ENCODE measurements around the gene ABHD12. TPM values are rescaled to one million over a fixed set of nuclear protein-coding genes. Genes with fewer than 3 reads are reported as not detected.

ABHD12 gene
- total RNA-seq, 1 experiment from 2014 or later = 33.2 TPM

- Histone ChIP-seq H3K27ac (no peak overlapping the region), H3K27me3 (no peaks in the 10 kb centered on the region), H3K9me3 (replicated peaks) (no peaks in the 10 kb centered on the region), H3K4me3 (no peak overlapping the region), H3K4me1 (peaks cover 16% of the 10 kb centered on the region), H3K36me3 (peaks cover 58% of the 10 kb centered on the region)
- DNase-seq = peak in 1 of 2 experiments; percentile 4
These were observed 108.4 kb downstream of the ABHD12 start for GRCh38 chr20:25282034-25282781.

DNA sequence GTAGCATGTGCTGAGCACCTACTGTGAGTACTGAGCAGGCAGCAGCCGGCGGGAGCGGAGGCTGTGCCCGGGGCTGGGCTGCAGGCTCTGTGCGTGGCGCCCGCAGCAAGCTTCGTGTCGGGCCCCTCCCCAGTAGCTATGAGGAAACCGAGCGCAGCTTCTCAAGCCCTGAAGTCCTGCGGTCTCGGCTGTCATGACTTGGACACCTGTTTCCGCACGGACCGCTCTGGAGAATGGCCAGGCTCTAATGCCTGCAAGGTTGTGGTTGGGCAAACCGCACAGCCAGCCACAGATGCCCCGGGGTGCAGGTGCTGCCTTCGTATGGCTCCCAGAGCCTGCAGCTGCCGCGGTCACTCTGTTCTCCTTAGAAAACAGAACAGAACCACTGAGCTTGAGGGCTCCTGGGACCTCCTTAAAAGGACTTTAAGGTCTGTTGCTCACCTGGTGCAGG is 109.1 kb downstream of the ABHD12 start:
- DNase-seq = peak; percentile 96 to 98
- Histone ChIP-seq H3K9me3 (replicated peaks) (no peaks in the 10 kb centered on the region), H3K36me3 (peaks cover 51% of the 10 kb centered on the region)

DNA sequence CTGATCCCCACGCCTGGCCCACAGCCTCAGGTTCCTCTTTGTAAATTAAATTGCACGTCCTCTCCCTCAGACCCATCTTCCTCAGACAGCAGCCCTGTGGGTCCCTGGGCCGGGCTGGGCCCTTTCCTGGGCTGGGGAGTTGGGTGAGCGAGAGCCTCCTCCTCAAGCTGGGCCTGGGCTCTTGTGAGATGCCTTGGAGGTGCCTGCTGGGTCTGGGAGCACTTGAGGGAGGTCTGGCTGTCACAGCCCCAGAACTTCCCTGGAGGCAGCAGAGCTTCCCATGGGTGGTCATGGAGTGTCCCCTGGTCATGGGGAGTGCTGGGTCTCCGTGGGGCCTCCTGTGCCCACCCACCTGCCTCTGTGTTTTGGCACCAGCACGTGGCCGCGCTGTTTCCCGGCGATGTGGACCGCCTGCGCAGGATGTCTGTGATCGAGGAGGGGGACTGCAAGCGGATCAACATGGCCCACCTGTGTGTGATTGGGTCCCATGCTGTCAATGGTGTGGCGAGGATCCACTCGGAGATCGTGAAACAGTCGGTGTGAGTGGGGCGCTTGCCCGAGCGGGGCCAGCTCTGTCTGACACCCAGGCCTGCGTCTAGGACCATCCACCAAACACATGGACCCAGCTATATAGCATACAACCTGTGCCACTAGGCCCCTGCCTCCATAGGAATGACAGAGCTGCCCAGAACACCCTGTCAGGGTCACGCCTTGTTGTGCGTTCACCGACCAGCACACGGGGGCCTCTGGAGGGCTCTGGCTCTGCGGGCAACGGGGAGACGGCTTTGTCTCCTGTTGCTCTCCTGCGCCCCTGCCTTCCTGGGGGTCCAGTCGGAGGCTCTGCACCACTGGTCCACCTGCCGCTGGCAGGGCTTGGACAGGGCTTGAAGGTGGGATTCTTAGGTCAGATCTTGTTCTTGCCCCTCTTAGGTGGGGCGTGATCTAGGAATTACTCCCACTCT is 109.8 kb downstream of the ABHD12 start:
- no peaks in the 10 kb centered on the region for H3K9me3 ChIP-seq (replicated peaks)
- DNase-seq = peak in 1 of 2 experiments; percentile 34
- H3K4me1 ChIP-seq = peaks cover 16% of the 10 kb centered on the region
- H3K36me3 ChIP-seq = peaks cover 44% of the 10 kb centered on the region
- no peak overlapping the region for H3K4me3 ChIP-seq
- H3K27me3 ChIP-seq = no peaks in the 10 kb centered on the region
- H3K27ac ChIP-seq = no peak overlapping the region

More for the DNA sequence above, 109.1 kb downstream of the ABHD12 start:
- Histone ChIP-seq H3K27me3 (no peaks in the 10 kb centered on the region), H3K27ac (no peak overlapping the region), H3K4me3 (no peak overlapping the region), H3K4me1 (peaks cover 16% of the 10 kb centered on the region)

GRCh38 chr20:25280051-25280573 is 110.5 kb downstream of the ABHD12 start:
- Histone ChIP-seq H3K4me3 (no peak overlapping the region), H3K27me3 (no peaks in the 10 kb centered on the region), H3K9me3 (replicated peaks) (no peaks in the 10 kb centered on the region), H3K4me1 (peaks cover 16% of the 10 kb centered on the region), H3K27ac (no peak overlapping the region), H3K36me3 (peaks cover 37% of the 10 kb centered on the region)
- DNase-seq = no peak

- peaks cover 16% of the 10 kb centered on the region for H3K4me1 ChIP-seq
- peak in 1 of 2 experiments; percentile 6 for DNase-seq
- H3K36me3 ChIP-seq = peaks cover 35% of the 10 kb centered on the region
- no peak overlapping the region for H3K4me3 ChIP-seq
- H3K9me3 ChIP-seq (replicated peaks) = no peaks in the 10 kb centered on the region
- no peak overlapping the region for H3K27ac ChIP-seq
- no peaks in the 10 kb centered on the region for H3K27me3 ChIP-seq
These were observed 111.2 kb downstream of the ABHD12 start for GRCh38 chr20:25279403-25279802.

DNA sequence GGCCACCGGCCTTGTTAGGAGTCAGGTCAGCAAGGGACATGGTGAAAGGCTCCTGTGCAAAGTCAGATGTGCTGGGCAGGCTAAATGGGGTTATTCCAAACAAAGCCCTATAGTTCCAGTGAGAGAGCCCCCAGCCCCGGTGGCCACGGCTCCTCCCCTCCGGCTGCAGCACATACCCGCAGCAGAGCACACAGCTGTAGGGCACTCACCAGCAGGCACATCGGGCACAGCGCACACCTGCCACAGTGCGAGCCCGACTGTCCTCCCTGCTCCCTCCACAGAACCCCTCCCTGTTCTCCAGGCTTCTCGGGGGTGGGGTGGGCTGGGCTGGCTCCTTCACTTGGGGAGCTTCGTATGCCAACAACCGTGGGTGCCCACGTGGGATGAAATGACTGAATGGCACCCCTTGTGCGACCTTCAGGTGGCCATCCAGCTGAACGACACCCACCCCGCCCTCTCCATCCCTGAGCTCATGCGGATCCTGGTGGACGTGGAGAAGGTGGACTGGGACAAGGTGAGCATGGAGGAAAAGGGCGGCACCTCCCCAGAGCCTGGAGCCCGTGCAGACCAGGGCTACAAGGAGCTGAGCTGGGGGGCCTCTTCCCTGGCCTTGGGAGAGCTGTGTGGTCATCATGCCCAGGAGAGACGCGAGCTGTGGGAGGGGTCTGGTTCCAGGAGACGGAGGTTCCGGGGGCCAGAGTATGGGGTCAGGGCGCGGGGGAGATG is 111.8 kb downstream of the ABHD12 start:
- H3K27ac ChIP-seq = no peak overlapping the region
- no peaks in the 10 kb centered on the region for H3K9me3 ChIP-seq (replicated peaks)
- no peak for DNase-seq
- peaks cover 38% of the 10 kb centered on the region for H3K36me3 ChIP-seq
- peaks cover 16% of the 10 kb centered on the region for H3K4me1 ChIP-seq
- no peaks in the 10 kb centered on the region for H3K27me3 ChIP-seq
- H3K4me3 ChIP-seq = no peak overlapping the region

DNA sequence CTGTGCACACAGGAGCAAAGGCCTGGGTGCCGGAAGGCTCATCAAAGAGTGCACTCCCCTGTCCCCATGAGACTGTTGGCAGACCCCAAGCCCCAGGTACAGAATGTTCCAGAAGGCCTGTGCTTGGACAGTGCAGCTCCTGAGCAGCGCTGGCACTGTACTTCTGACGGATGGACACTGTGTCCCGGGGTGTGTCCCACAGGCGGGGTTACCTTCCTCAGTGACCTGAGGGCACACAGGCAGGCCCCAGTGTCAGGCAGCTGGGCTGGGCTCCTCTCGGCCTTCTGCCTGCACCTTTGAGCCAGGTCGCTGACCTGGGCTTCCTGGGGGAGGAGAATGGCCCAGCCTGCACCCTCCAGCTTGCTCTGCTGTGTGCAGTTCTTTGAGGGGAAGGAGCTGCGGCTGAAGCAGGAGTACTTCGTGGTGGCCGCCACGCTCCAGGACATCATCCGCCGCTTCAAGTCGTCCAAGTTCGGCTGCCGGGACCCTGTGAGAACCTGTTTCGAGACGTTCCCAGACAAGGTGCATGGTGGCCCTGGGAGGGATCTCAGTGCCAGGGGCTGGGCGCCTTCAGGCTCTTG is 112.6 kb downstream of the ABHD12 start:
- Histone ChIP-seq H3K36me3 (peaks cover 43% of the 10 kb centered on the region), H3K4me1 (peaks cover 16% of the 10 kb centered on the region), H3K9me3 (replicated peaks) (no peaks in the 10 kb centered on the region), H3K27ac (no peak overlapping the region), H3K4me3 (no peak overlapping the region), H3K27me3 (no peaks in the 10 kb centered on the region)
- no peak for DNase-seq

DNA sequence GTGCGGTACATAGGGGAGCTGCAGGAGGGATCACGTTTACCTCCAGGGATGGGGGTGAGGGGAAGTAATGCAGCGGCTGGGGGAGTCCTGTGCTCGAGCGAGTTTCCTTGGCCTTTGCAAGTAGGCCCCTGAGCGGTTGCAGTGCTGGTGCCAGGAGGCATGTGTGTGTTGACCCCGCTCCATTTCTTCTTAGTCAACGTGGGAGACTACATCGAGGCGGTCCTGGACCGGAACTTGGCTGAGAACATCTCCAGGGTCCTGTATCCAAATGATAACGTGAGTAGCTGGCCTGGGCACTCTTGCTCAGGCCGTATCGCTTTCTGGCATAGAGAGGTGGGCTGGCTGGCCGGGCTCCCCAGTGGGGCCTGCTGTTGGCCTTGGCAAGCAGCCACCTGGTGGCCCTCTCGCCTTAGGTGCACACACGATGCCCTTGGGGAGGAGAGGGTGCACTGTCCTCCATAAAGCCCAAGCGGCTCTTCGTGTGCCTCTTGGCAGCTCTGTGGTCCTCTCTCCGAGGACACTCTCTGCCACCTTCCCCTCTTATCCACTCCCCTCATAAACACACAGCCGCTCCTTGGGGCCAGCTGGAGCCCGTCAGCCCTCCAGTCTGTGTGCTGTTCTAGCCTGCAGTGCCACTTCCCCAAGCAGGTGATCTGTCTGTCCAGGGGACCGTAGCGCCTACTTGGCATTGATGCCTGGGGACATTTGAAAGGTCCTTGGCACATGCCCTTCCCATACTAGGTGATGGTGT is 113.4 kb downstream of the ABHD12 start:
- Histone ChIP-seq H3K4me3 (no peak overlapping the region), H3K27ac (no peak overlapping the region), H3K36me3 (peaks cover 50% of the 10 kb centered on the region), H3K9me3 (replicated peaks) (no peaks in the 10 kb centered on the region), H3K27me3 (no peaks in the 10 kb centered on the region), H3K4me1 (peaks cover 16% of the 10 kb centered on the region)
- DNase-seq = no peak

DNA sequence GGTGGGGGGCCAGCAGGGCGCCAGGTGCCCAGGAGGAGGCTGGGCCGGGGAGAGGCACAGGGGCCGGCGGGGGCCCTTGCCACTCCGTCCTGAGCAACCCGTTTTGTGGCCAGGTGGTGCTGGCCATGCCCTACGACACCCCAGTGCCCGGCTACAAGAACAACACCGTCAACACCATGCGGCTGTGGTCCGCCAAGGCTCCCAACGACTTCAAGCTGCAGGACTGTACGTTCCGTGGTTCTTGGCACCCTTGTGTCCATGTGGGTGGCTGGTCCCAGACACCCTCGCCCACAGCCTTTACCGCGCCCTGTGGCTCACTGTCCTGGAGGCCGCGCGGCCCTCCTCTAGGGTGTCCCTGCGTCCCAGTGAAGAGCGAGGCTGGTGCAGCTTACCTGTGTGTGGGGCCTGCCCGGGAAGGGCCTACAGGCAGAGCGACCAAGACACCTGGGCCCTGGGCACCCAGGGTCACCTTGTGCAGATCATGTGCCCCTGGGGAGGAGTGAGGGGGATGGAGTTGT is 114.0 kb downstream of the ABHD12 start:
- Histone ChIP-seq H3K9me3 (replicated peaks) (no peaks in the 10 kb centered on the region), H3K4me3 (no peak overlapping the region), H3K27me3 (no peaks in the 10 kb centered on the region), H3K36me3 (peaks cover 56% of the 10 kb centered on the region), H3K4me1 (peaks cover 9% of the 10 kb centered on the region), H3K27ac (no peak overlapping the region)
- no peak for DNase-seq

DNA sequence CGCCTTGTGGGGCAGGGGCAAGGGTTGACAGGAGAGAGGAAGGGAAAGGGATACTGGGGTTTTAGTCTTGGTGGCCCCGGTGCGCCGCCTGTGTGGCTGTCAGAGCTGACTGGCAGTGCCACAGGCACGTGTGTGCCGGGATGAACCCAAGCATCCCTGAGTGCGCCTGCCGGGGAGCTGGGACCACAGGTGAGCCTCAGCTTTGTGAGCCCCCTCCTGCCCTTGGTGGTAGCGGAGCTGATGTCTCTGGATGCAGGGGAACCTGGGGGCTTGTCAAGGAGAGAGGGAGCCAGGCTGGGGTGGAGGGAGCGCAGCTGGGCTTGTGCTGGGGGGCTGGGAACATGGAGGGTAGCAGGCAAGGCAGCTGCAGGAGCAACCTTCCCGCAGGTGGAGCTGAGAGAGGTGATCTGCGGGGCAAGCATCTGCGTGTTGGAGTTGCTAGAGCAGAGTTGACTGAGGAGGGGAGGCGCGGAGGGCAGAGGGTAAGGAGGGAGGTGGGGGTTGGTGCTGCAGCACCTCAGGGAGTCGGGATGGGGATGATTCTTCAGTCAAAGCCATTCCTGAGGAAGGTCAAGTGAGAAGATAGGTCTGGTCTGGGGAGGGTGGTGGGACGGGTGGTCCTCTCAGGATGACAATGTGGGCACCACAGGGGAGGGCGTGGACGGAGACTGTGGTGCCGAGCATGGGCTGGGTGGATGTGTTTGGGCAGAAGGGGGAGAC is 114.7 kb downstream of the ABHD12 start:
- Histone ChIP-seq H3K36me3 (peaks cover 62% of the 10 kb centered on the region), H3K27me3 (no peaks in the 10 kb centered on the region), H3K4me1 (peaks cover 3% of the 10 kb centered on the region), H3K9me3 (replicated peaks) (no peaks in the 10 kb centered on the region), H3K27ac (no peak overlapping the region), H3K4me3 (no peak overlapping the region)
- no peak for DNase-seq

DNA sequence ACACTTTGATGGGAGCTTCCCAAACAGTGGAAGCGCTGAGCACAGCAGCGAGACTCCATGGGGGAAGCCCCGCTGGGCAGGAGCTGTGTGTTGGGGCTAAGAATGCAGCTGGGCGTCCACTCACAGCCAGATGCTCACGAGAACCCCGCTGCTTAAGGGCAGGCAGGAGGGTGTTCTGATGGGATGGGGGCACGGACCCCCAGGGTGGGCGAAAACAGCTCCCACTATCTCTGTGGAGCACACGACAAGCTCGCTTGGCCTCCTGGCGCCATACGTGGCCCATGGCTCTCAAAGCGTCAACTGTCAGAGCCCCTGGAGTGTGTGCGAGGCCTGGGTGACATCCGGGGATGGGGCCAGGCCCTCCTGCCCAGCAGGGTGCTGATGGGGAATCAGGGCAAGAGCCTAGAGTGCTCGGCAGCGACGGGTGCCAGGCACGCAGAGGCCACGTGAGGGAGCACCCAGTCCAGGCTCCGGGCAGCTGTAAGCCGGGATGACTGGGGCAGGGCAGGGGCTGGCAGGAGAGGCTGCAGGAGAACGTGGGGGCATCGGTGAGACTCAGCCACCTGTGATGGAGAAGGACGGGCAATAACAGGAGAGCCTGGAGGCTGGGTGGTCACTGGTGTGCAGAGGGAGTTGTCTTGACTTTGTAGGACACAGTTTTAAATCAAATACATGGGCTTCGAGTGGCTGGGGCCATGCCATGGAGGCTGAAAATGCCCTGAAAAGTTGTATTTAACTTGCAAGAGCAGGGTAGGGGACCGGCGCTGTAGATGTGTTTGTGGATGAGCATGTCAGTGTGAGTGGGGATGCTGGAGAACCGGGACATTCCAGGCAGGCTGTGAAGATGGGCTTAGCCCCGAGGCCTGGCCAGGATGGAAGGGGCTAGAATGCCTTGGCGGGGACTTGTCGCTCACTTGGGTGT is 115.5 kb downstream of the ABHD12 start:
- no peak for DNase-seq
- H3K9me3 ChIP-seq (replicated peaks) = no peaks in the 10 kb centered on the region
- H3K27ac ChIP-seq = no peak overlapping the region
- no peaks in the 10 kb centered on the region for H3K4me1 ChIP-seq
- H3K4me3 ChIP-seq = no peak overlapping the region
- peaks cover 61% of the 10 kb centered on the region for H3K36me3 ChIP-seq
- no peaks in the 10 kb centered on the region for H3K27me3 ChIP-seq

GRCh38 chr20:25274481-25274880 is 116.2 kb downstream of the ABHD12 start:
- Histone ChIP-seq H3K4me3 (no peak overlapping the region), H3K9me3 (replicated peaks) (no peaks in the 10 kb centered on the region), H3K27ac (no peak overlapping the region), H3K27me3 (no peaks in the 10 kb centered on the region), H3K36me3 (peaks cover 58% of the 10 kb centered on the region), H3K4me1 (no peaks in the 10 kb centered on the region)
- DNase-seq = no peak

Data from SJCRH30 (cell line).